Measurements from ENCODE around the gene LRRC72.
"Not testable (repeated sequence)": the region's sequence is repeated elsewhere in the genome, so short reads cannot be mapped to it uniquely, and the experiment has no call there.

Gene LRRC72

GRCh38 chr7:16528520-16528919 lies 1.9 kb downstream of the LRRC72 start:
- DNase-seq (ENCODE audit: low read depth in 2 of 2): no peak

GRCh38 chr7:16529697-16530096 lies 3.1 kb downstream of the LRRC72 start:
- DNase-seq (ENCODE audit: low read depth in 2 of 2): no peak

GRCh38 chr7:16531707-16532106 lies 5.1 kb downstream of the LRRC72 start:
- no peak for DNase-seq (ENCODE audit: low read depth in 2 of 2)

GRCh38 chr7:16532272-16532671 lies 5.6 kb downstream of the LRRC72 start:
- DNase-seq (ENCODE audit: low read depth in 2 of 2): no peak

- no peak for DNase-seq (ENCODE audit: low read depth in 2 of 2)
These were observed 8.9 kb downstream of the LRRC72 start for GRCh38 chr7:16535500-16535899.

GRCh38 chr7:16540559-16540958 lies 13.9 kb downstream of the LRRC72 start:
- not testable (repeated sequence) for DNase-seq (ENCODE audit: low read depth in 2 of 2)

GRCh38 chr7:16542401-16542800 lies 15.8 kb downstream of the LRRC72 start:
- DNase-seq (ENCODE audit: low read depth in 2 of 2): no peak

GRCh38 chr7:16543456-16543855 lies 16.8 kb downstream of the LRRC72 start:
- no peak for DNase-seq (ENCODE audit: low read depth in 2 of 2)

GRCh38 chr7:16546921-16547505 lies 20.4 kb downstream of the LRRC72 start:
- DNase-seq (ENCODE audit: low read depth in 2 of 2): no peak

- DNase-seq (ENCODE audit: low read depth in 2 of 2): no peak
These were observed 21.8 kb downstream of the LRRC72 start for GRCh38 chr7:16548428-16548827.

- no peak for DNase-seq (ENCODE audit: low read depth in 2 of 2)
These were observed 24.0 kb downstream of the LRRC72 start for GRCh38 chr7:16550671-16551070.

GRCh38 chr7:16554518-16555236 lies 28.1 kb downstream of the LRRC72 start:
- no peak for DNase-seq (ENCODE audit: low read depth in 2 of 2)

- no peak for DNase-seq (ENCODE audit: low read depth in 2 of 2)
These were observed 29.7 kb downstream of the LRRC72 start for GRCh38 chr7:16556359-16556758.

- no peak for DNase-seq (ENCODE audit: low read depth in 2 of 2)
These were observed 32.2 kb downstream of the LRRC72 start for GRCh38 chr7:16558761-16559302.

- no peak for DNase-seq (ENCODE audit: low read depth in 2 of 2)
These were observed 33.0 kb downstream of the LRRC72 start for GRCh38 chr7:16559497-16560179.

GRCh38 chr7:16561943-16562342 lies 35.3 kb downstream of the LRRC72 start:
- no peak for DNase-seq (ENCODE audit: low read depth in 2 of 2)

- no peak for DNase-seq (ENCODE audit: low read depth in 2 of 2)
These were observed 36.0 kb downstream of the LRRC72 start for GRCh38 chr7:16562456-16563220.

GRCh38 chr7:16563281-16564022 lies 36.8 kb downstream of the LRRC72 start:
- no peak for DNase-seq (ENCODE audit: low read depth in 2 of 2)

- no peak for DNase-seq (ENCODE audit: low read depth in 2 of 2)
These were observed 37.4 kb downstream of the LRRC72 start for GRCh38 chr7:16564023-16564380.

GRCh38 chr7:16564909-16565426 lies 38.3 kb downstream of the LRRC72 start:
- peak in 1 of 2 donors; percentile 6 for DNase-seq (ENCODE audit: low read depth in 2 of 2)

GRCh38 chr7:16571941-16572340 lies 45.3 kb downstream of the LRRC72 start:
- DNase-seq (ENCODE audit: low read depth in 2 of 2): no peak
